Medulla oblongata (tissue), 1 donor: ENCODE results near the gene SOCS1.
"Not testable (repeated sequence)": the region's sequence is repeated elsewhere in the genome, so short reads cannot be mapped to it uniquely, and the experiment has no call there.

Experiments used
- DNase-seq: peaks from one replicate; pipeline ENCODE4 v3.0.0-alpha.2; 2015; ENCODE audit errors: extremely low spot score

SOCS1 gene

GRCh38 chr16:11255737-11256660, at the start of gene SOCS1:
Gene SOCS1, minus strand, starts transcription at chr16:11256204. Its CDS starts 726 bp downstream, at chr16:11255478.
- DNase-seq = peak; percentile 89

GRCh38 chr16:11303405-11304138, 47.6 kb upstream of the SOCS1 start:
- DNase-seq = no peak

- DNase-seq = no peak
Observed at GRCh38 chr16:11302977-11303376, 47.0 kb upstream of the SOCS1 start.

- no peak for DNase-seq
Observed at GRCh38 chr16:11301645-11302501, 45.9 kb upstream of the SOCS1 start.

- no peak for DNase-seq
Observed at GRCh38 chr16:11300560-11300892, 44.5 kb upstream of the SOCS1 start.

- no peak for DNase-seq
Observed at GRCh38 chr16:11299865-11300559, 44.0 kb upstream of the SOCS1 start.

- not testable (repeated sequence) for DNase-seq
Observed at GRCh38 chr16:11298950-11299547, 43.0 kb upstream of the SOCS1 start.

GRCh38 chr16:11298143-11298900, 42.3 kb upstream of the SOCS1 start:
- DNase-seq = no peak

- peak; percentile 87 for DNase-seq
Observed at GRCh38 chr16:11297492-11298142, 41.6 kb upstream of the SOCS1 start.

GRCh38 chr16:11296706-11297491, 40.9 kb upstream of the SOCS1 start:
- DNase-seq = no peak

- DNase-seq = no peak
Observed at GRCh38 chr16:11296351-11296705, 40.3 kb upstream of the SOCS1 start.

- no peak for DNase-seq
Observed at GRCh38 chr16:11295672-11296071, 39.7 kb upstream of the SOCS1 start.

GRCh38 chr16:11292076-11292748, 36.2 kb upstream of the SOCS1 start:
- DNase-seq = no peak

GRCh38 chr16:11291091-11291703, 35.2 kb upstream of the SOCS1 start:
- no peak for DNase-seq

- no peak for DNase-seq
Observed at GRCh38 chr16:11290102-11290893, 34.3 kb upstream of the SOCS1 start.

- DNase-seq = not testable (repeated sequence)
Observed at GRCh38 chr16:11289696-11290095, 33.7 kb upstream of the SOCS1 start.

- DNase-seq = no peak
Observed at GRCh38 chr16:11289202-11289601, 33.2 kb upstream of the SOCS1 start.
